Stimulated activated CD8-positive, alpha-beta memory T cell treated with anti-CD3 and anti-CD28 coated beads, Interleukin-4, amount 100 ng/mL, for 24 hours (primary cell): Measurements from ENCODE around the gene APLNR.
"Not testable (repeated sequence)": the region's sequence is repeated elsewhere in the genome, so short reads cannot be mapped to it uniquely, and the experiment has no call there.

ENCODE experiments used
- DNase-seq: peaks from one replicate; pipeline ENCODE4 v3.0.0-alpha.2; 2020; ENCODE audit warnings: low read depth

APLNR gene

GRCh38 chr11:57237204-57237681, at the start of gene APLNR:
TSS of gene APLNR (minus strand) at chr11:57237250. CDS start at chr11:57237004, 246 bp downstream.
- DNase-seq: no peak

DNA sequence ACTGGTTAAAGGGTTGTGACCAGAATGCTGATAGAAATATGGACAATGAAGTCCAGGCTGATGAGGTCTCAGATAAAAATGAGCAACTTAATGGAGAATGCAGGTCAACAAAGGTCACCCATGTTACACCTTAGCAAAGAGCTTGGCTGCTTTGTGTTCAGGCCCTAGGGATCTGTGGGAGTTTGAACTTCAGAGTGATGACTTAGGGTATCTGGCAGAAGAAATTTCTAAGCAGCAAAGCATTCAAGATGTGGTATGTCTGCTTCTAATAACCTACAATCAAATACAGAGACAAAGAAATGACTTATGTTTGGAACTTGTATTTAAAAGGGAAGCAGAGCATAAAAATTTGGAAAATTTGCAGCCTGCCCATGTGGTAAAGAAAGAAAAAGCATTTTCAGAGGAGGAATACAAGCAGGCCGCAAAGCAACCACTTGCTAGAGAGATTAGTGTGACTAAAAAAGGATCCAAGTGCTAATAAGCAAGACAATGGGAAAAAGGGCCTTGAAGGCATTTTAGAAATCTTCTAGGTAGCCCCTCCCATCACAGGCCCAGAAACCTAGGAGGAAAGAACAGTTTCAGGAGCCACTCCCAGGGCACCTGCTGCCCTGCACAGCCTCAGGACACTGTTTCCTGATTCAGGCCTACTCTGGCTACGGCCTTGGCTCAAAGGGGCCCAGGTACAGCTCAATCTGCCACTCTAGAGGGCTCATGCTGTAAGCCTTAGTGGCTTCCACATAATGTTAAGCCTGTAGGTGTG, 46.4 kb upstream of the APLNR start:
- DNase-seq: no peak

DNA sequence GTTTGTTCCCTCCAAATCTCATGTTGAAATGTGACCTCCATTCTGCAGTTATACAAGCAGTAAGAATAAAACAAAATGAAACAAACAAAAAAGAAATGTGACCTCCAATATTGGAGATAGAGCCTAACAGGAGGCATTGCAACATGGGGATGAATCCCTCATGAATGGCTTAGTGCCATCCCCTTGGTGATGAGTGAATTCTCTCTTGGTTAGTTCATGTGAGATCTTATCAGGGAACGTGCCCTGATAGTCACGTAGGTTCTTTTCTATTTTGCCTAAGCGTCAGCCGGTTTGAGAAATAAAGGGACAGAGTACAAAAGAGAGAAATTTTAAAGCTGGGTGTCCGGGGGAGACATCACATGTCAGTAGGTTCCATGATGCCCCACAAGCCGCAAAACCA, 44.5 kb upstream of the APLNR start:
- DNase-seq: not testable (repeated sequence)

- no peak for DNase-seq
These were observed 42.1 kb upstream of the APLNR start for GRCh38 chr11:57279116-57279515.

GRCh38 chr11:57278721-57279095, 41.7 kb upstream of the APLNR start:
- DNase-seq: no peak

DNA sequence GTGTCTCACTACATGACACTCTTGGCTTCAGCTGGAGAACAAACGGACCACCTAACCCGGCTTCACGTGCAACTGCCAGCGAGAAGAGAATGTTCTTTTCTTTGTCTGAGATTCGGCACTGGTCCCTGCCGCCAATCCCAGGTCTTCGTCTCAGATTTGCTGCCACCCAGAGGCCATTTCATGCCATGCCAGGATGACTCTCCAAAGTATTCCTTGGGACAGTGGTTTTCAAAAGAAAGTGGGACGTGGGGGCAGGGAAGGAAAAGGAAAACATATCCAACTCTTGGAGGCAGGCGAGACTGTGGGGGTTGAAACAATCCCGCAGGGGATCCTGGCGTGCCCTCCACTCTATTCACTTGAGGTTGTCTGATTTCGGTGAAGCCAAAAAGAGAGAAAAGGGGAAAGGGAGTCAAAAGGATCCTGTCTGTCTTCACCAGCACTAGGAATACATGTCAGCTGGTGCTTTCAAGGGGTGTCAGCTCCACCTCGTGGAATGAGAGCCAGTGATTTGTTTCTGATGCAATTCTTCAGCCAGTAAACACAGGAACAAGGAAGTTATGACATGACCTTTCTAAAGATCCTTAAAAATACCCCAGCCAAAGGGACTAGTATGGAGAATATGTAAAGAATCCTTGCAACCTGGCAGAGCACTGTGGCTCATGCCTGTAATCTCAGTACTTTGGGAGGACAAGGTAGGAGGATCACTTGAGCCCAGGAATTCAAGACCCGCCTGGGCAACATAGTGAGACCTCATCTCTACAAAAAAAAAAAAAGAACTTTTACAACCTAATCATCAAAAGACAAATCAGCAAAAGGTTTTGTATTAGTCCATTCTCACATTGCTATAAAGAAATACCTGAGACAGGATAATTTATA, 41.0 kb upstream of the APLNR start:
- DNase-seq: no peak

DNA sequence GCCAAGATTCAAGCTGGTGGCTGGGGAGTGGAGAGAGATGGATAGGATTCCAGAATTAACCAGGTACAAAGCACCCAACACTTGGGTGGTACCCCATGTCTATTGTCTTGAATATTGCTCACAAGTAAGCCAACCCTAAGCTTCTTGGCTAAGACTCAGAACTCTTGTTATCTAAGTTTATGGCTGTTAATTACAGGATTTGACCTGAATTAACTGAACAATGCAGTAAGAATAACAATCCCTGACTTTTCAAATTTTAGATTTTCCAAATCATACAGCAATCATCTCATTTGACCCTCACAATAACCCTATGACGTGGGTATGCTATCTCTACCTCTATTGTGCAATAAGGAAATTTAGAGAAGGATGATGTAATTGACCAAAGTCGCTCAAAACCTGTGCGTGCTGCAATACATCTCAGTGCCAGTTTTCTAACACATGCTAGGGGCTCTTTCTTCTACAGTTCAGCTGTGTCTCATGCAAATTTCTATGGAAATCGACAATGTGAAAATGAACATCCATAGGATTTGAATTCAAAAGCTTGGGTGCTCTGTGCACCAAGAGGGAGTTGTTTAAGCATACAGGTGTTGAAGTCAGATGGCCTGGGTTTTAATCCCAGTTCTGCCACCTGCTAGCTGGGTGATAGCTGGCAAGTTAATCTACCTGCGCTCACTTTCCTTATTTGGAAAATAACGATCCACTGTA, 40.1 kb upstream of the APLNR start:
- no peak for DNase-seq

DNA sequence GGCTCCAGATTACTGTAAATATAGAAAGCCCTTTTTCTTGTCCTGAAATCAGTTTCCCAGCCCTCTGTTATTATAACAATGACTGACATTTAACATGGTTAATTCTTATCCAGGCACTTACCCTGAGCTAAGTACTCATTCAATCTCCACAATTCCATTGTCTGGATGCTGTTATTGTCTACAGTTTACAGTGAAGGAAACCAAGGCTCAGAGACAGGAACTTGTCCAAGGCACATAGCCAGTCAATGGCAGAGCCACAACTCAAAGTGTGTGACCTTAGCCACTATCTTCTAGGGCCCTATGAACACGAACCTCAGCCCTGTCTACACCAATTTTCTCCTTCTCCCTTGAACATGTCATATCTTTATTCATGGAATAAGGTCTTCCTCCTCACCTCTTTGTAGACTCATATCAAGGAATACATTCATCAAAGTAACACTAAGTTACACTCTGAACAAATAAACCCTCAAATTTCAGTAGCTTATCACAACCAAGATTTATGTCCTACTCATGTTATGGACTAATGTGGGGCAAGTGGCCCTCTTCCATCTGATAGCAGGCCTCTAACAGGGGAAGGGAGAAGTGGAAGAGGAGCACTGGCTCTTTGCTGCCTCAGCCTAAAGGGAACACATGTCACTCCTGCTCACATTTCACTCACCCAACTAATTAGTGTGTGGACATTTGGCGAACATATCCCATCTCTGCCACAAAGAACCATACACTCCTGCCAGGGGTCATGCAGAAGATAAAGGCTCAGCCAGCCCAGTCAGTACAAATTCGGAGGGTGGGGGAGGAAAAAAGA, 39.3 kb upstream of the APLNR start:
- DNase-seq: no peak

GRCh38 chr11:57275582-57275981, 38.5 kb upstream of the APLNR start:
- no peak for DNase-seq

DNA sequence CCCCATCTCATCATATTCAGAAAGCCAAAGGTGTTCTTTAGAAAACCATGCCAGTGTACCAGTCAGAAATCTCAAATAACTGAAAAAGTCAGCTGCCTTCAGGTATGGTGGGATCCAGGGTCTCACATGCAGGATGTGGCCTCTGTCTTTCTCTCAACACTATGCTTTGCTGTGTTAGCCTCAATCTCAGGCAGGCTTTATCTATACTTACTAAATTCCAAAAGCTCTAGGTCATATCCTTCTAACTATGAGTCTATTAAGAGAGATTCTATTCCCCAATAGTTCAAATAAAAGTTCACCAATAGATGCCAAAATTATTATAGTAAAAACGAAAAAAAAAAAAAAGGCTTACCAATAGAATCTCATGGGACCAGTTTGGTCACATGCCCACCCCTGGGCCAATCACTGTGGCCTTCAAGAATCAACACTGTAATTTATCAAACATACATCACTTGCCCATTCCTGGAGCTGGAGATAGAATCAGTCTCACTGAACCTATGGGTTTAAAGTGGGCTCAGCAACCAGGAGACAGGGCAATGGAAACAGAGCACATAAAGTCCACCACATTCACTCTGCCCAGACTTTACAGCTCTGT, 38.0 kb upstream of the APLNR start:
- DNase-seq: no peak

- no peak for DNase-seq
These were observed 36.5 kb upstream of the APLNR start for GRCh38 chr11:57273448-57274058.

DNA sequence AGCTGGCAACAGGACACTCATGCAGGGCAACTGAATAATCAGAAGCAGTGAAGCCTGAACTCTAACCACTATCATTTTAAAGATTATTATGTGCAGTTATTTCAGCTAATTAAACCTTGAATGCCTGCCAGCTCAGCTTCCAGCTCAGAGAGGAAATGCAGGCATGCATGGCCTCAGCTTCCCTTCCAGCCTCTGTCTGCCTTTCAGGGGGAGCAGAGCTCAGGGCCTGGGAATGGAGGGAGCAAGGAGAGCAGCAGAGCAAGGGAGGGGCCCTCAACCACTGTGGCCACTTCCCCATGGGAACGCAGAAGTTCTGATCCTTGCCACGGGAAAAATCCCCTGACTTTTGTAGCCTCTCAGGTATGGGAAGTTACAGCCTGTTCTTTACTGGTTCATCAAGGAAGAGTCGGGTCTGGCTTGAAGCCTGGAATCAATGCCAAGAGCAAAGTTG, 32.5 kb upstream of the APLNR start:
- no peak for DNase-seq

DNA sequence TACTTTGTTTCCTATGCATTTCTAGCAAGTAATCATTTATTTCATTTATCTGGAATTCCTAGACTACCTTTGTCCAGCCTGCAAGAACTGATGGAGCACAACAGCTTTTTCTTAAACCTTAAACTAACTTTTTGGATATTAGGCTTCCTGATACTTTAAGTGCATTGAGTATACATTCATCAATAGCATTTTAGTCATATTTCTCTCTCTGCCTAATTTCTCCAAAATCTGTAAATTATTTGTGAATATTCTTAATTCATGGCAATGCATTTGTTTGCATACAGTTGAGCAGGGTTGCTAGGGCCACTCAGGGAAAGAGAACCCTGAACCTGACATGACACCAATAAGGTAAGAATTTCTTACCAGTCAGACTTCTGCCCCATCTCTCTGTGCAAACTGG, 29.1 kb upstream of the APLNR start:
- DNase-seq: no peak

GRCh38 chr11:57263351-57263750, 26.3 kb upstream of the APLNR start:
- no peak for DNase-seq

DNA sequence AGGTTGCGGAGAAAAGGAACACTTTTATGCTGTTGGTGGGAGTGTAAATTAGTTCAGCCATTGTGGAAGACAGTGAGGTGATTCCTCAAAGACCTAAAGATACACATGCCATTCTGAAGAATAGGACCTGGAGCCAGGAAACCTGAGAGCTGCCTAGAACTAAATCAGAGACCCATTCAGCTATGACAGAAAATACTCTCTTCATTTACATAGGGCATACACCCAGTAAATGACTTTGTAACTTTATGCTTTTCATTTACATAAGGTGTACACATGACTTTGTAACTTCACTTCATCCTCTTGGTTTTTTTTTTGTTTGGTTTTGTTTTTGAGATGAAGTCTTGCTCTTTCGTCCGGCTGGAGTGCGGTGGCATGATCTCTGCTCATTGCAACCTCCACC, 25.1 kb upstream of the APLNR start:
- no peak for DNase-seq

DNA sequence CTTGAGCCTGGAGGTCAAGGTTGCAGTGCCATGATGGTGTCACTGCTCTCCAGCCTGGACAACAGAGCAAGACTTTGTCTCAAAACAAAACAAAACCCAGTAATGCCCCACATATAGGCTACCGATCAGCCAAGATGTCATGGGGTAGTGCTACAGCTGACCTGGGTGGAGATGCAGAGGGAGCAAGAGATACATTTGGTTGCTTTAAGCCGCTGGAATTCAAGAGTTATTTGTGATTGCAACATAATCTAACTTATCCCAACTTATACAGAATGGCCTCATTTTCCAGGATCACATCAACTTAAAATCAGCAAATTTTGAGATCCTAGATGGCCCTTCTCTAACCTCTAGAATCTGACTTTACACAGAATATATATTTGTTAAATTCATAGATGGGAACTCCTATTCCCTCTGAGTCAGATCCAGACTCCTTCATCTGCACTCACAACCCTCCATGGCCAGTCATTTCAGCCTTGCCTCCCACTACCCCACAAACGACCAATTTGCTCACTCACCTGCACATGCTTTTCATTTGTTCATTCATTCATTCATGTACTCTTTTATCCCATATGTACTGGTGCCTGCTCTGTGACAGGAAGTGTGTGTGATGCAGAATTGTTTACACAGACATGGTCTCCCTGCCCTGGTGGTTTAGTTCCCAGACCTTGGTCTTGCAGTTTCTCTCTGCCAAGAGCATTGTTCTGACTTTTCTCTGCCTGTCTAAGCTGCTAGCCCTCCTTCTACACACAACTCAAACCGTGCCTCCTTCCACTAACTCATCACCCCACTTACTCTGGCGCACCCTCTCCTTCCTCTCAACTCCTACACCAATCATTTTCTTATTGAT, 24.1 kb upstream of the APLNR start:
- no peak for DNase-seq

DNA sequence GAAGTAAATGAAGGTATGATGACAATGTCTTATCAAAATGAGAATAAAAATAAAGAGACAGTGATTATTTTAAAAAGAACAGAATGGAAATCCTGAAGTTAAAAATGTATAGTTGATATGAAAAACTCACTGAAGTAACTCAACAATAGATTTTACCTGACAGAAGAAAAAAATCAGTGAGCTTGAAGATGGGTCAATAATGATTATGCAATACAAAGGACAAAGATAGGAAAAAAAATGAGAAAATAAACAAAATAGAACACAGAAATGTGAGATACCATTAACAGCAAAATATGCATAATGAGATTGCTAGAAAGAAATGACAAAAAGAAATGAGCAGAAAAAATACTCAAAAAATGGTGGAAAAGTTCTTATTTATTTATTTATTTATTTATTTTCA, 19.1 kb upstream of the APLNR start:
- DNase-seq: no peak

DNA sequence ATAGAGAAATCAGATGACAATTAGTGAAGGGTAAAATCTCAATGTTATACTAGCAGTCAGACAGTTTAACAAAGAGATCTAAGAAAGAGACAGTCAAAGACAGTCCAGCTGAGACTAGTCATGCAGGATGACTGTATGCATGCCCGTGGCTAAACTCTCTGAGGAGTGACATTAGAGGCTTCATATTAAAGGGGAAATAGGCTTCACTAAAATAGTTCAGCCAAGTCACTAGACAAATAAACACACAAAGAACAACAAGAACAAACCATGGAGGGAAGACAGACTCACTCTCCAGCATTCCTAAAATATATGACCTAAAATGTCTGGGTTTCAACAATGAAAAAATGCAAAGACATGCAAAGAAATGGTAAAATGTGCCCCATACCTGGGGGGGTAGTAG, 18.6 kb upstream of the APLNR start:
- DNase-seq: no peak

GRCh38 chr11:57254631-57255030, 17.6 kb upstream of the APLNR start:
- no peak for DNase-seq
